DND-41 (cell line): Measurements from ENCODE around the gene ZNF208.

Experiments used
- CTCF ChIP-seq: IDR thresholded peaks from 2 replicates; pipeline ENCODE4 v1.5.1; 2012; ENCODE audit warnings: borderline replicate concordance, low read length, moderate library complexity, mild to moderate bottlenecking; ENCODE audit not compliant: poor library complexity, severe bottlenecking; ENCODE audit errors: extremely low read depth
- EZH2 ChIP-seq: IDR thresholded peaks from 3 replicates; pipeline ENCODE4 v1.6.1; 2012; ENCODE audit warnings: borderline replicate concordance, low read depth, mild to moderate bottlenecking, moderate library complexity, low read length, inconsistent platforms; ENCODE audit not compliant: severe bottlenecking

- TF ChIP-seq CTCF (no peak), EZH2 (no peak)
These were observed 95.3 kb downstream of the ZNF208 start for GRCh38 chr19:21915411-21915810.
